ENCODE data around the gene TROAP. TPM values are rescaled to one million over a fixed set of nuclear protein-coding genes. Genes with fewer than 3 reads are reported as not detected.
A peak's percentile ranks its signal among the peaks of the same experiment; 100 is the strongest.

The TROAP gene
- total RNA-seq, 4 donors from 2014 or later, result 4.0 to 14.6 (median 5.9) TPM

- H3K27me3 ChIP-seq, result peaks cover 48% of the 10 kb centered on the region
- 63% methylated on average over 12 of the region's 12 CpGs for WGBS
- no peaks in the 10 kb centered on the region for H3K36me3 ChIP-seq
- no peak for DNase-seq (ENCODE audit: low spot score in 2 of 2)
- peaks cover 43% of the 10 kb centered on the region for H3K4me1 ChIP-seq
- H3K4me3 ChIP-seq, result no peak overlapping the region
- TF ChIP-seq EP300 (IDR thresholded peaks at IDR 0.05) (no peak), POLR2AphosphoS5 (IDR thresholded peaks at IDR 0.05) (no peak), POLR2A (IDR thresholded peaks at IDR 0.05) (no peak)
- TF ChIP-seq, protein P1, sequence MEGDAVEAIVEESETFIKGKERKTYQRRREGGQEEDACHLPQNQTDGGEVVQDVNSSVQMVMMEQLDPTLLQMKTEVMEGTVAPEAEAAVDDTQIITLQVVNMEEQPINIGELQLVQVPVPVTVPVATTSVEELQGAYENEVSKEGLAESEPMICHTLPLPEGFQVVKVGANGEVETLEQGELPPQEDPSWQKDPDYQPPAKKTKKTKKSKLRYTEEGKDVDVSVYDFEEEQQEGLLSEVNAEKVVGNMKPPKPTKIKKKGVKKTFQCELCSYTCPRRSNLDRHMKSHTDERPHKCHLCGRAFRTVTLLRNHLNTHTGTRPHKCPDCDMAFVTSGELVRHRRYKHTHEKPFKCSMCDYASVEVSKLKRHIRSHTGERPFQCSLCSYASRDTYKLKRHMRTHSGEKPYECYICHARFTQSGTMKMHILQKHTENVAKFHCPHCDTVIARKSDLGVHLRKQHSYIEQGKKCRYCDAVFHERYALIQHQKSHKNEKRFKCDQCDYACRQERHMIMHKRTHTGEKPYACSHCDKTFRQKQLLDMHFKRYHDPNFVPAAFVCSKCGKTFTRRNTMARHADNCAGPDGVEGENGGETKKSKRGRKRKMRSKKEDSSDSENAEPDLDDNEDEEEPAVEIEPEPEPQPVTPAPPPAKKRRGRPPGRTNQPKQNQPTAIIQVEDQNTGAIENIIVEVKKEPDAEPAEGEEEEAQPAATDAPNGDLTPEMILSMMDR (IDR thresholded peaks at IDR 0.05), result no peak
- no peaks in the 10 kb centered on the region for H3K9me3 ChIP-seq
- H3K27ac ChIP-seq, result no peak overlapping the region
These were observed 11.6 kb downstream of the TROAP start for GRCh38 chr12:49334681-49335080.

GRCh38 chr12:49335118-49335954, 12.3 kb downstream of the TROAP start:
- 67% methylated on average over 16 of the region's 16 CpGs for WGBS
- Histone ChIP-seq H3K27me3 (peaks cover 48% of the 10 kb centered on the region), H3K27ac (no peak overlapping the region)

GRCh38 chr12:49335955-49336644, 13.0 kb downstream of the TROAP start:
- Histone ChIP-seq H3K4me1 (peaks cover 38% of the 10 kb centered on the region), H3K9me3 (no peaks in the 10 kb centered on the region), H3K4me3 (peak overlapping the region; percentile 43), H3K36me3 (no peaks in the 10 kb centered on the region), H3K27ac (no peak overlapping the region), H3K27me3 (peaks cover 48% of the 10 kb centered on the region)
- WGBS, result 39% methylated on average over 36 of the region's 72 CpGs
- DNase-seq (ENCODE audit: low spot score in 2 of 2), result no peak
- no peak for TF ChIP-seq POLR2A (IDR thresholded peaks at IDR 0.05)
- TF ChIP-seq, protein P1 (IDR thresholded peaks at IDR 0.05), result no peak

More at GRCh38 chr12:49335118-49335954, 12.3 kb downstream of the TROAP start:
- H3K4me3 ChIP-seq, result no peak overlapping the region
- TF ChIP-seq, protein P1 (IDR thresholded peaks at IDR 0.05), result no peak
- TF ChIP-seq POLR2A (IDR thresholded peaks at IDR 0.05) (no peak), POLR2AphosphoS5 (IDR thresholded peaks at IDR 0.05) (no peak), EP300 (IDR thresholded peaks at IDR 0.05) (no peak)
- H3K4me1 ChIP-seq, result peaks cover 43% of the 10 kb centered on the region
- H3K36me3 ChIP-seq, result no peaks in the 10 kb centered on the region
- DNase-seq (ENCODE audit: low spot score in 2 of 2), result no peak
- no peaks in the 10 kb centered on the region for H3K9me3 ChIP-seq

DNA sequence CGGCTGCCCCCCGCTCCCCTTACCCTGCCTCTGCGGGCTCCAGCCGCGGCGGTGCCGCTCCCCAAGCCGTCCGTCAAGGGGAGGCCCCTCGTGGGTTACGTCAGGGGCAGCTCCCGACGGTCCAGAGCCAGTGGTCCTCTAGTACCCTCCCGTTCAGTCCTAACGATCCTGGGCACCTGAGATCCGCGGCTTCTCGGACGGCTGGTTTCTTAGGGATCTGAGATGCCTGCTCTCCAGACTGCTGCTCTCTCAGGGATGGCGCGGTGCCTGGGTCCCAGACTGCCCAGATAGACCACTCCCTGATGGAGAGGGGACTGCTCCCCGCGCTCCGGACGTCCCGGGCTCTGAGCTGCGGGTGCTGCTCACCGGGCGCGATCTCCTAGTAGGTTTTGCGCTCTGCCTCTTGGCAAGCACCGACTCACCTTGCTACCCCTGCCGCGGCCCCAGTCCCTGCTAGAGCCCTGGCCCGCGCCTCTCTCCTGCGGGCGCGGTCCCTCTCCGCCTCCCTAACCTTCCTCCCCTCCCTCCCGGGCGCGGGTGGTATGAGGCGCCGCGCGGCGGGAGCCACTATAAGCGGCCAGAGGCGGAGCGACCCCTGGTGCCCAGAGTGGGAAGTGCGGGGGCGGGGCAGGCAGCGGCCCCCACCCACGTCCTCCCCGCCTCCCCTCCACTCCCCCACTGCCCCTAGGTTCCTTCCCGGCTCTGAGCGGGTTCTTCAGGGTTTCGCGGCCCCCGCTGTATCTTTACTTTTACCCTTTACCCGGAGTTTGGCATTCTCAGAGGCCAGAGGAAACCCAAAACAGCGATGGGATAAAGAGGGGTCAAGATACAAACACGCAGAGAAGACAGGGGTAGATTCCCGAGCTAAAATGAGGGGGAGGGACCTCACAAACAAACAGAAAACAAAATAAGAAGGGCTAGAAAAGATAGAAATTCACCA, 13.9 kb downstream of the TROAP start, which contains the start of gene C1QL4:
Gene C1QL4, minus strand, starts transcription at position 544 of the 940 bp plus-strand sequence. CDS start 711 bp downstream, outside the sequence.
- no peaks in the 10 kb centered on the region for H3K9me3 ChIP-seq
- peaks cover 48% of the 10 kb centered on the region for H3K27me3 ChIP-seq
- H3K4me3 ChIP-seq, result peak within 1 kb of the TSS; percentile 43

More for the DNA sequence above, 13.9 kb downstream of the TROAP start, which contains the start of gene C1QL4:
- Histone ChIP-seq H3K4me1 (peaks cover 31% of the 10 kb centered on the region), H3K27ac (no peak within 1 kb of the TSS), H3K36me3 (no peaks in the 10 kb centered on the region)
- TF ChIP-seq, protein P1 (IDR thresholded peaks at IDR 0.05), result peak; percentile 42 to 100
- no peak for TF ChIP-seq POLR2AphosphoS5 (IDR thresholded peaks at IDR 0.05)
- WGBS, result 2% methylated on average over 39 of the region's 65 CpGs
- peak; percentile 89 to 92 for DNase-seq (ENCODE audit: low spot score in 2 of 2)

Data from suprapubic skin (tissue), 4 donors.